HG03571 (cell line): ENCODE measurements around the gene STMND1.

Experiments
- ATAC-seq: cut with Tn5 transposase; IDR thresholded peaks from one replicate; pipeline ENCODE4 v1.9.1; 2021; ENCODE audit not compliant: unreplicated experiment

The STMND1 gene

DNA sequence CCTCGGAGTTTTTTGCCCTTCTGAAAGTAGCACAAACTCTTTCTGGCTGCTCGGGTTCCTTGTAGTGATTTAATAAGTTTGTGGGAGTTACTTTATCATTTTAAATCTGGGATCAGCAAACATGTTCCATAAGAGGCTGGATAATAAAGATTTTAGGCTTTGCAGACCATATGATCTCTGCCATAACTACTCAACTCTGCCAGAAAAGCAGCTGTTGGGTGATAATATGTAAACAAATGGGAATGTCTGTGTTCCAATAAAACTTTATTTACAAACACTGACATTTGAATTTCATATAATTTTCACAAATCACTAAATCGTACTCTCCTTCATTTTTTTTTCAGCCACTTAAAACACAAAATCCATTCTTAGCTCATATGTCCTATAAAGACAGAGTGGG lies 3.9 kb upstream of the STMND1 start:
- ATAC-seq: no peak

GRCh38 chr6:17098538-17098937 lies 3.3 kb upstream of the STMND1 start:
- no peak for ATAC-seq

DNA sequence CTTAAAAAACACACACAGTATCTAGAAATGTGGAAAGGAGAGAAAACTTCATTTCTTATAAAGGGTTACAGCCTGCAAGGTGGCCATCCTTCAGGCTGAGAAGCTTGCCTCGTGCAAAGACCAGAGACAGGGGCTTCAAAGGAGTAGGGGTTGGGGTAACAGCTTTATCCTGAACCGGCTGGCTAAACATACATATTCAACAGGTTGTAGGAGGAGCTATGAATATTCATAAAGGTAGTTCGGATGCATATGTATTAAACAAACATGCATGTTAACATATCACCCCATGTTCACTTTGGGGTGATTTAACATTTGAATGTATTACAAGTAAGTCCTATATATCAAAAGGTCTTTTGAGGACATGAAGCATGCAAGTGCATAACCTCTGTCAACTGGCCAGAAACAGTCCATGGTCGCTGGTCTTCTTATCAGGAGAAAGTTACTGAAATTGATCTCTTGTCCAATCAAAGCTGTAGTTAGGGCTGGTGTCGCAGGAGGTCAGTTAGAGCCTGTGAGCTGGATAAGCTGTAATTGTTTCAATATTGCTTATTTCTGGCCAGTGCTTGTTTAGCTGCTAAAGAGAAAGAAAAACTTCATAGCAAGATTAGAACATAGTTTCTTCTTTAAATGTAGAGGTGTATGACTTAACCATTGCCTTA lies 2.3 kb upstream of the STMND1 start:
- no peak for ATAC-seq

DNA sequence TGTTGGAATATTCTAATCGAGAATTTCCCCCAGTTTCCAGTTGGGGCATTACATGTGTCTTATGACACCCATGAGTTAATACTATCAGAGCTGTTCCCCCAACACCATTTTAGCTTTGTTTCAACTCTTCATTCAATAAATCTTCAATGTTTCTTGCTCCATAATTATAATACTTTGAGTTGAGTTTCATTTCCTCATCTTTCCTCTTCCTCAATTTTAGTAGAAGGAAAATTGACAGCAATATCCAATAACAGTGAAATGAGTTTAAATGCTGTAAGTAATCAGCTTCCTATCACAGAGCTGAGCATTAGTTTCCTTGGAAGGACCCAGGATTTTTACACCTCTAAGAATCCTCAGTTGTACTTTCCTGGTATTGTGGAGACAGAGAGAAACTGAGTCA lies 1.0 kb upstream of the STMND1 start:
- no peak for ATAC-seq

DNA sequence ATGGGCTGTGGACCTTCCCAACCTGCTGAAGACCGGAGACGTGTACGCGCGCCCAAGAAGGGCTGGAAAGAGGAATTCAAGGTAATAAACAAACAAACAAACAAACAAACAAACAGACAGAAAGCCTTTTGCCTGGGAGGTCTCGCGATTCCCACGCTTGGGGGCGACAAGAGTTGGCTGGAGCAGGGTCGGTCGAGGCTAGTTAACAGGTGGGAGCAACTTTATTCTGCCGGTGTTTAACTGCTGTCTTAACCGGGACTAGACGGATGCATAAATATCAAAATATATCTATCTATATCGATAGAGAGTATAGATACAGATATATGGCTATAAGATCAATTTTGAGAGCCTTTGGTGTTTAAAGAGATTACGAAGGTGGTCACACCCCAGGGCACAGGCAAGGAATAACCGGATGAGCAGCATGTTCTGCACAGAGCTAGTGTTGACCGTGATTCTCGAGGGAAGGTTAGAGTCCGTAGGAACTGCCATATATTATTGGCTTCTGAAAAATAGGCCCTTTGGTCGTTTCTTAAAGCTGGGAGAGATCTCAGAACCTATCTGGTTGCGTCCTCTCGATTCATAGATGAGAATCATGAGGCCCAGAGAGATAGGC lies 514 bp downstream of the STMND1 start:
- ATAC-seq: no peak

DNA sequence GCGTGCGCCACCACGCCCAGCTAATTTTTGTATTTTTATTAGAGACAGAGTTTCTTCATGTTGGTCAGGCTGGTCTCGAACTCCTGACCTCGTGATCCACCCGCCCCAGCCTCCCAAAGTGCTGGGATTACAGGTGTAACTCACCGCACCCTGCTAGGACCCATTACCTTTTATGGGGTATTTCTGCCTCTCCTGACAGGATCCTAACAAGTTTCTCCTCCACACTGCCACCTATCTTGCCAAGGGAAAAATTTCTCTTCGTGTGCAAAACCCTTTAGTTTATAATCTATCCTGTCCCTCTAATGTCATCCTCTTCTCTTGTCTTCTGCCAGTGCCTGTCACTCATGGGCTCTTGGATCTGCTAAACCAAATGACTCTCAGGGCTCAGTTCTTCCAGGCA lies 1.9 kb downstream of the STMND1 start:
- no peak for ATAC-seq

GRCh38 chr6:17107863-17108262 lies 6.0 kb downstream of the STMND1 start:
- ATAC-seq: no peak

DNA sequence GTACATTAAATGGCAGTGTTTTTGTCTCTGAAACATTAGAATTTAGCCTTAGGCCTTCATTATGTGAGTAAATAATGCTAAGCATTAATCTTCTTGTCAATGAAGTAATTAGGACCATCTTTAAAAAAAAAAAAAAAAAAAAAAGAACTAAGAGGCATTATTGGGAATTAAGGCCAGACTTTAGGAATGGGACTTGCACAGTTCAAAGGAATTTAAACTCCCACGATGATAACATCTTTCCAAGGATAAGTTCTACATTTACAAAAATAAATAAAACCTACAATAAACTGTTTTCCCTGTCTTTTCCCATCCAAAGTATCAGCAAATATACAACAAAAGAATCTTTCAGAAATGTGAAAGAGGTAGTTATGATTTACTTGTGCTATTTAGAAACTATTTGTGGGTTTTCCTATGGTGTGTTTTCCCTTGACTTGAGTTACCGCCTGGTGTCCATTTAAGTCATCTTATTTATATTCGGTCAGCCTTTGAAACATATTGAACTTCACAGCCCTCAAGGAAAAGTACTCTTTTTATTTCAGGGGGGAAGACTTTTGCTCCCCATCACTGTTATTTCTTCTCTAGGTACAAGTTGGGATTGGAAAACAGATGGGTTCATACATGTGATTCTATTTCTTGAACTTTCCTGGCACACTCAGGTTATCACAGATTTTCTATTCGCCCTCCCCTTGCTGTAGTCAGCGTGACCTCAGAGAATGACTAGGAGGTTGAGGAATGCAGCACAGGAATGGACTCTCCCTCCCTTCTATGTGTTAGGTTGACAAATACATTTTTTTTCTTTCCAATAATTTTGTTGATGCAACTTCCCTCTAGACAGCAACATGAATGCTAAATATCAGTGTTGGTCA lies 13.6 kb downstream of the STMND1 start:
- no peak for ATAC-seq

- ATAC-seq: no peak
Measured at GRCh38 chr6:17116117-17116440, 14.2 kb downstream of the STMND1 start.

- no peak for ATAC-seq
Measured at GRCh38 chr6:17120019-17120418, 18.2 kb downstream of the STMND1 start.

DNA sequence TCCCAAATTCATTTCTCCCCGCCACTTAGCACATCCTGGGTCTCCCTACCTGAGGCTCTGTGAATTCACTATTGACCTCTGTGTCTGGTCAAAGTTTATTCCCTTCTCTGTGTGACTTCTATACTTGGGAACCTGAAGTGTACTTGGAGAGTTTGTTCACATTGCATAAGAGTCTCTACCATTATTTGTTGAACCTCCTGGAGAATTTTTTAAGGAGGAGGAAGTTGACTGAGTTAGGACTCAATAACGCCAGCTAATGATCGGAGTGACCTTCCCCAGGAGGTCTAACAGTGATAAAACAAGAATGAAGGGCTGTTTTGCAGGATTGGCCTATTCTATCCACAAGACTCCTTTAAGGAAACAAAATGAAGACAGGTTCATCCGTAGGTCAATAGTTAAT lies 23.6 kb downstream of the STMND1 start:
- ATAC-seq: no peak

DNA sequence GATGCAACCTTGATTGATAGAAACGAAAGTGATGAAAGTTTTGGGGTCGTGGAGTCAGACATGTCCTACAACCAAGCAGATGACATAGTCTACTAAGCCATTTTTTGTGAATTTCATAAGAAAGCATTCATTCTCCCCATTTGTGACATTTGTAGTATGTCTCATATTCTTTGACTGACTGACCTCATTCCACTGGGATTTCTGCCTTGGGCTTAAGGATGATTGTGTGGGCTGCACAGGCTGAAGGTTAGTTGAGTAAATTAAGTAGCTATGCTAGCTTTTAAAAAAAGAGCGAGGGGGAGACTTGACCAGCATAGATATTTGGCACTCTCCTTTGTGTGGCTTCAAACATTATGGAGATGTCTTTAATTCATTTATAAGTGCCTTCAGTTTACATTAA lies 28.9 kb downstream of the STMND1 start:
- ATAC-seq: no peak

- ATAC-seq: no peak
Measured at GRCh38 chr6:17132967-17133366, 31.1 kb downstream of the STMND1 start.

- ATAC-seq: no peak
Measured at GRCh38 chr6:17138033-17138432, 36.2 kb downstream of the STMND1 start.

DNA sequence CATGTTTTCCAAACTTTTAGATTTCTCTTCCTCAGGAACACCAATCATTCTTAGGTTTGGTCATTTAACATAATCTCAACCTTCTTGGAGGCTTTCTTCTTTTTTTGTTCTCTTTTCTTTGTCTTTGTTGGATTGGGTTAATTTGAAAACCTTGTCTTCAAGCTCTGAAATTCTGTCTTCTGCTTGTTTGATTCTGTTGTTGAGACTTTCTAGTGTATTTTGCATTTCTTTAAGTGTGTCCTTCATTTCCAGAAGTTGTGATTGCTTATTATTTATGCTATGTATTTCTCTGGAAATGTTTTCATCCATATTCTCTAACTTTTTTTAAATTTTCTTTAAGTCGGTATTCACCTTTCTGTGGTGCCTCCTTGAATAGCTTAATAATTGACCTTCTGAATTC lies 42.2 kb downstream of the STMND1 start:
- ATAC-seq: no peak

- no peak for ATAC-seq
Measured at GRCh38 chr6:17149571-17149970, 47.7 kb downstream of the STMND1 start.

- ATAC-seq: no peak
Measured at GRCh38 chr6:17150096-17150495, 48.2 kb downstream of the STMND1 start.

- no peak for ATAC-seq
Measured at GRCh38 chr6:17151888-17152287, 50.0 kb downstream of the STMND1 start.

GRCh38 chr6:17152703-17153102 lies 50.9 kb downstream of the STMND1 start:
- ATAC-seq: no peak

DNA sequence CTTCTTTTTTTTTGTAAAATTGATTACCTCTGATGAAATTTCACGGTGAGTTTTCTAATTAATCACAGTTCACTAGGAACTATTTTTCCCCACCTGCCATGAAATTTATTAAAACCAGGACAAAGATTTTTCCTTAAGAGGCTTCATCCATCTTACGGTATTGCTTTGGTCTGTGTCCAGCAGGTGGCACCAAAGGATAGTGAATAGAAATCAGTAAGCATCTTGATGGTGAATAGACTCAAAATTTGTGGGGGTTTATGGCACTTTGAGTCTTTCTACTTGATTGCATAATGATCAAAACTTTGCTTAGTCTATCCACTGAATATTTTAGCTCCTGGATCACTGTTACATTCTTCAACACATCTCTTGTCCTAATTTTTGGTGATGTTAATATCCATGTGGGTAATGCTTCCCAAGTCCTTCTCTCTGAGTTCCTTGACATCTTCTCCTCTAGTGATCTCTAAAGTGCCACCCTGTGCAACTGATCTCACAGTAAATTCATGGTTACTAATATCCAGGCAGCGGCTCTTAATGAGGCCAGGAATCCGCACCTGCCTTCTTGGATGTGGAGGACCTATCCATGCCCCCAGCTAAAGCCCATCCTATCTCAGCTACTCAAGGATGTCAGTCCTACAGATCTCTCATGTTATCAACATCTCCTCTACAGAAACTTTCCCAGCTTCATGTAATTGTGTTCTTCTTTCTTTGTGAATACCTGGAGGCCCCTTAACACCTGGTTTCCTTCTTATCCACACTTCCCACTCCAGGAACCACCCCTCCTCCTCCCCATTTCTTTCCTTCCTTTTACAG lies 54.5 kb downstream of the STMND1 start:
- no peak for ATAC-seq

GRCh38 chr6:17156966-17157365 lies 55.1 kb downstream of the STMND1 start:
- ATAC-seq: no peak
